ENCODE results near the gene CIPC.

- TF ChIP-seq POLR2A (IDR thresholded peaks at IDR 0.05) (no peak), EP300 (IDR thresholded peaks at IDR 0.05) (no peak)
- TF ChIP-seq, protein P1, sequence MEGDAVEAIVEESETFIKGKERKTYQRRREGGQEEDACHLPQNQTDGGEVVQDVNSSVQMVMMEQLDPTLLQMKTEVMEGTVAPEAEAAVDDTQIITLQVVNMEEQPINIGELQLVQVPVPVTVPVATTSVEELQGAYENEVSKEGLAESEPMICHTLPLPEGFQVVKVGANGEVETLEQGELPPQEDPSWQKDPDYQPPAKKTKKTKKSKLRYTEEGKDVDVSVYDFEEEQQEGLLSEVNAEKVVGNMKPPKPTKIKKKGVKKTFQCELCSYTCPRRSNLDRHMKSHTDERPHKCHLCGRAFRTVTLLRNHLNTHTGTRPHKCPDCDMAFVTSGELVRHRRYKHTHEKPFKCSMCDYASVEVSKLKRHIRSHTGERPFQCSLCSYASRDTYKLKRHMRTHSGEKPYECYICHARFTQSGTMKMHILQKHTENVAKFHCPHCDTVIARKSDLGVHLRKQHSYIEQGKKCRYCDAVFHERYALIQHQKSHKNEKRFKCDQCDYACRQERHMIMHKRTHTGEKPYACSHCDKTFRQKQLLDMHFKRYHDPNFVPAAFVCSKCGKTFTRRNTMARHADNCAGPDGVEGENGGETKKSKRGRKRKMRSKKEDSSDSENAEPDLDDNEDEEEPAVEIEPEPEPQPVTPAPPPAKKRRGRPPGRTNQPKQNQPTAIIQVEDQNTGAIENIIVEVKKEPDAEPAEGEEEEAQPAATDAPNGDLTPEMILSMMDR (IDR thresholded peaks at IDR 0.05): no peak
Observed at GRCh38 chr14:77139022-77139421, 41.0 kb downstream of the CIPC start.
